Islet precursor cell (in vitro differentiated cells): ENCODE results near the gene SPDEF.

Experiments
- DNase-seq: peaks from one replicate; pipeline ENCODE4 v3.0.0-alpha.2; 2018

The SPDEF gene

GRCh38 chr6:34562350-34562749 lies 6.2 kb upstream of the SPDEF start:
- DNase-seq = no peak

- DNase-seq = no peak
Measured at GRCh38 chr6:34561227-34561530, 5.0 kb upstream of the SPDEF start.

DNA sequence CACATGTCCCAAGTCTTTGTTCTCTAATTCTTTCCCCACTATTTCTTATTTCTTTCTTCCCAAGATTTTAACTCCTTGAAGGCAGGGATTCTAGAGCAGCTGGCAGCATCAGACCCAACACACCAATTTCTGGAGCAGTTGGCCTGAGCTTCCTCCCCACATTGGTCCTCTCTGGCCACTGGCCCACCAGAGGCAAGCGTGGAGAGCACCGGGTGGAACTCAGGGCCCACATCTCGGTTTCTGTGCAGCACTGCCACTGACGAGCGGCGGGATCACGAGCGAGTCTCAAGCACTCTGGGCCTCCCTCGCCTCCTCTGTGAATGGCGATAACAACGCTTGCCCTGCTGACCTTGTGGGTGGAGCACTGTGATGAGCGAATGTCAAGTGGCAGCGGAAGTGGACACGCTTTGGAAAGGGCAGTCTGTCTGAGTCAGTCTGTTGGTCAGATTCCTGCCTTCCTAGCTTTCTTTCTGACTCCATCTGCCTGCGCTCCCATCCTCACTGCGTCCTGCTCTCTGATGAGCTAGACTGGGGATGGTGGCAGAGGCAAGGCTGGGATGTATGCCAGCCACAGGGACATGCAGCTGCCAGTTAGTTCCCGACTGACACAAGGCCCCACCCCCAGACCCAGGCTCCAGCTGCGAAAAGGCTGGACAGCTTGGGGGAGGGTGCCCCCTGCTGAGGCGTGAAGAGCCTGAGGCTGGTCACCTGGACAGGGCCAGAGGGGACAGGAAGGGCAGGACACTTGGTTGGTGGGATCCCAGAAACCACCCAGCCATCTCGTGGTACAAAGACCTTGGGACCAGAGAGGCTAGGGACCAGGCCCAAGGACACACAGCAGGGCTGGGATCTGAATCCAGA lies 4.5 kb upstream of the SPDEF start:
- DNase-seq = no peak

GRCh38 chr6:34559651-34560365 lies 3.7 kb upstream of the SPDEF start:
- DNase-seq = no peak

DNA sequence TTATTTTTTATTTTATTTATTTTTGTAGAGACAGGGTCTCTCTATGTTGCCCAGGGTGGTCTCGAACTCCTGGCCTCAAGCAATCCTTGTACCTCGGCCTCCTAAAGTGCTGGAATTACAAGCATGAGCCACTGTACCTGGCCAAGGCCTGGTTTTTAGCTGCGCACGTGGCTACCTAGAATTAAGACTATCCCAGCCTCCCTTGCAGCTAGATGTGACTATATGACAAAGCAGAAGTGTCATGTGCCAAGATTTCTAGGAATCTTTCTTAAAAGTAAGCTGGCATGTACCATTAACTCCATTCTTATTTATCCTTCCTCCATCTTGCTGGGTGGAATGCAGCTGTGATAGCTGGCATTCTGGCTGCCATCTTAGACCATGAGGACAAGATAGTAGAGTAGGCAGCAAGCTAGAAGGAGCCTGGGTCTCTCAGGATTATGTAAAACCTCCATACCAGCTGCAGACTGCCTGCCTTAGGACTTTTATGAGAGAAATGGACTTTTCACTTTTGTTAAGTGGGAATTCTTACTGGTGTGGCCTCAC lies 2.1 kb upstream of the SPDEF start:
- no peak for DNase-seq

DNA sequence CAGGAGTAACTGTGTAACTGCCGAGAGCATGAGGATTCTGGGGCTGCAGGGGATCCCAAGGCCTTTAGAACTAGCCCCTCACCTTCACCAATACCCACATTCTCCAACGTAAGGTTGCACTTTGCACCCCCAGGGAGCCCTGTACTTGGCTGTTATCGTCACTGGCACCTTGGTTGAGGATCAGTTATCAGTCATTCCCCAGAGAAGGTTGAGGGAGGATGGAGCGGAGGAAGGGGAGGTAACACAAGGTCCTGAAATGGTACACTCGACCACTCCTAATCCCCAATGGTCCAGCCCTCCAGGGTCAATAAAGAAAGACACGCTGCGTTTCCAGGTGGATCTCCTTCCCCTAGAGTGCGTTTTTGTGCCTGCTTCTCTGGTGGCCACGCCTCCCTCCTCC lies 1.1 kb upstream of the SPDEF start:
- DNase-seq = no peak

- DNase-seq = no peak
Measured at GRCh38 chr6:34556493-34556892, 364 bp upstream of the SPDEF start.

GRCh38 chr6:34555328-34555727 lies 801 bp downstream of the SPDEF start:
- no peak for DNase-seq

GRCh38 chr6:34555007-34555322 lies 1.2 kb downstream of the SPDEF start:
- DNase-seq = no peak

DNA sequence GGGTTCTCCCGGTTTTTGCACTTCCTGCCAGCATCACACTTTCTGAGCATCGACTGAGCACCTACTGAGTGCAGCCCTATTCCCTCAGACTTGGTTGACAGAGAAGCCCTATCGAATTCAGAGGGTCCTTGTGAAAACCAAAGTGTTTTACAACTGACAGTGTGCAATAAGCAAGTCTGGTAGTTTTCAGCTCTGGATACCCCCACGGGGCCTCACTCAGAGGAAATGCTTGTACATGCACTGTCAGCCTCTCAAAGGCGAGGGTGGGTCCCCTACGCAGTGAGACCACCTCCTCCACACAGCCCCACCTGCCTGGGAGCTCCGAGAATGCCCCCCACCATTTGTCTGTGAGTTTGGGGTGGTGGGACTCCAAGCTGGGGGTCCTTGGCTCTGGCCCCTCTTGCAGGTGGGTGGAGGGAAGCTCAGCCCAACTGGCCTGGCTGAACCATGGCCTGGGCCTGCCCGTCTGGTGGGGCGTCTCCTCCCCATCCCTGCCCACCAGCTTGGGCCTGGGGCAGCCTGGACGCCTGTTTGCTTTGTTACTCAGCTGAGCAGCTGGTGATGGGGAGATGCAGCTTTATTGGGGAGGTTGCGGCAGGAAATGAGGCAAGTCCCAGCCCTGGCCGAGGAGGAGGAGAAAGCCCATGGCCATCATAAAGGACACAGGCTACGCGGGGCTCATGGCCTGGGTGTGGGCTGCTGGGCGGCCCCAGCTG lies 1.7 kb downstream of the SPDEF start:
- DNase-seq = no peak

- DNase-seq = no peak
Measured at GRCh38 chr6:34553750-34554149, 2.4 kb downstream of the SPDEF start.

GRCh38 chr6:34553146-34553545 lies 3.0 kb downstream of the SPDEF start:
- DNase-seq = no peak

- DNase-seq = no peak
Measured at GRCh38 chr6:34552620-34553019, 3.5 kb downstream of the SPDEF start.

DNA sequence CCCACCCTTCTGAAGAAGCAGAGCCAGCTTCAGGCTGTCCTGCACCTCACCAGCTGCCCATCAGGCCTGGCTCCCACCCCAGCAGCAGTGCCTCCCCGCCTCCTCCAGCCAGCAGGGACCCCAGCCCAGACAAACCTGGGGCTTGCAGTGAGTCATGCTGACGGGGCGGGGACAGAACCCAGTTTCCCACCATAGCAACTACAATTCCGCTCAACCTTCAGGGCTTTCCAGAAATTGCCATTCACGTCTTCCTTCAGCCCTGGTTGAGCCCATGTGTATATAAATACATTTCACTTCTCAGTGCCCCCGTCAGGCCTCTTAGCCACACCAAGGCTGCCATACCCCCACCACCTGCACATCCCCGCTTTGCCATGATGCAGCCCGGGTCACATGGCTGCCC lies 4.4 kb downstream of the SPDEF start:
- DNase-seq = no peak

DNA sequence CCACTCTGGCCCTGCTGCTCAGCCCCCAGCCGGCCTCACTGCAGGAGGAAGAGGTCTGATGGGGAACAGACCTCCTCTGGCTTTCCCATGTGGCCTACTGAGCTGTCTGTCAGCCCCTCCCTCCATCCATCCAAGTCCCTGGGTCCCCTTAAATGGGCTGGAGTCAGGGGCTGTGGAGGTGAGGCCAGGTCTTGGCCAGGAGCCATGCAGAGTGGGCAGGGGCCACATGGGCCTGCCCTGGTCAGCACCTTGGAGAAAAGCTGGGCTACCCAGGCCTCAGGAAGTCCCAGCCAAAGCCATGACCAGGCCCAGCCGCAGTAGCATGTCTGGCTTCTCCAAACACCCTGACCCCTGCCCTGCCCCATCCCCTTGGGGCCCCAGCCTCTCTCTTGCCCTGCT lies 6.3 kb downstream of the SPDEF start:
- no peak for DNase-seq

DNA sequence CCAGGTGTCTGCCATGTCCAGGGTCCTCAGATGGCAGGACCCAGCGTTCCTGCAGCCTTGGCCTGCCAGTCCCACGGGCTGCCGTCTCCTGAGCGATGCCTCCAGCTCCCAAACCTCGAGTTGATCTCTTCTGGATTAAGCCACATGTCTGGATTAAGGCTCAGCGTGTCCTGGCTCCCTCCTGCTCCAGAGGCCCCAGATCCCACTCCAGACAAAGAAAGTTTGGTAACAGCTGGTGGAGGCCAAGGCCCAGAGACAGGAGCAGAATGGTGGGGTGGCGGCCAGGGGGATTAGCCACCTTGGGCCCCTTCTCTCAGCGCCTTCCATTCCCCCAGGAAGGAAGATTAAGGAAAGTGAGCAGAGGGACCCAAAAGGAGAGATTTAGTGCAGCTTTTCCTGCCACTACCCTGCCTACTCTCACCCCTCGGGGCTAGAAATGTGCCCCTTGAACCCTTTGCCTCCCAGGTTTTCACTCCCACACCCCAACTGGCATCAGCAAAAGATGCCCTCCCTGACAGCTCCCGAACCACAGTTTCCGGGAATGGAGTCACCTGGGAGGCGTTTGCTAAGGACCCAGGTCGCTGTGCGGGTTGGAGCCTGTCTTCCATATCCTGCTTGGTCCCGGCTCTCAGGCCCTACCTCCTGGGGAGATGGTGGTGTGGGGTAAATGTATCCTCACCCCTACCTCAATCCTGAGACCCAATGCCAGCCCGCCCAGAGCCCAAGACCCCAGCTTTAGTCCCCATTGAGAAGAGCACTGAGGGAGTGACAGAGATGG lies 6.9 kb downstream of the SPDEF start:
- no peak for DNase-seq

DNA sequence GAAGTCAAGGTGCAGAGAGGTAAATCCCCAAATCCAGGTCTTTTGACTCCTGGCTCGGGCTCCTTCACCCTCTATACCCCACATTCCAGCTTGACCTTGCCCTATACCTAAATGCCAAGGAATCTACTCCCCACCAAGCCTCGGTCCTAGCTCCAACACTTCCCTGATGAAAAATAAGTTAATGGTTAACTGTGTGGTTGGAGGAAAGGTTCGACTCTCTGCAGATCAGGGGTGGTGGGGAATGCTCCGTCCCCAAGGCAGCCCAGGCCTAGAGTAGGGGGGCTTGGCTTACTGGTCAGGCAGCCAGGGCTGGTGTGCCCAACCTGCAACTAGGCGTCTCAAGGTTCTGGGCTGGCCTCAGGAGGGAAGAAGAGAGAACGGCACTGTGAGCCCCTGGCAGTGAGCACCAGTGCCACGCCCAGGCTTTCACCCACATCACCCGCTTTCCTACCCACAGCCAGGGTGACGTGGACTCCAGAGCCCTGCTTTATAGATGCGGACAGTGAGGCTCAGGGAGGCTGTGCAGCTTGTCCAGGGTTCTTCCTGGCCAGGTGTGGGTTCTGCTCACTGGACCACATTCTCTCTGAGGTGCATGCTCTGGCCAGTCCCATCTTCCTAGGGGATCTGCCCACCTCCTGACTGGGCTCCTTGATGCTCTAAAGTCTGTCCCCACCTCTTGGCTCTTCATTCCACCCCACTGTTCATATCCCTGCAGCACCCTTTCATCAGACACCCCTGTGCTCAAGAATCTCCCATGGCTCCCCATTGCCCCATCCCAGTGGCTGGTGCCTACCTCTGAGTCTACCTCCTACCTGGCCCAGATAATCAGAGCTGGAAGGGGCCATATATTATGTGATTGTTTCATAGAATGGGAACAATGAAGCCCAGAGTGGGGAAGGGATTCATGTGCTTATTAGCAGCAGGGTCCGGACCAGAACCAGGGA lies 8.2 kb downstream of the SPDEF start:
- DNase-seq = no peak

GRCh38 chr6:34546551-34547321 lies 9.4 kb downstream of the SPDEF start:
- no peak for DNase-seq

DNA sequence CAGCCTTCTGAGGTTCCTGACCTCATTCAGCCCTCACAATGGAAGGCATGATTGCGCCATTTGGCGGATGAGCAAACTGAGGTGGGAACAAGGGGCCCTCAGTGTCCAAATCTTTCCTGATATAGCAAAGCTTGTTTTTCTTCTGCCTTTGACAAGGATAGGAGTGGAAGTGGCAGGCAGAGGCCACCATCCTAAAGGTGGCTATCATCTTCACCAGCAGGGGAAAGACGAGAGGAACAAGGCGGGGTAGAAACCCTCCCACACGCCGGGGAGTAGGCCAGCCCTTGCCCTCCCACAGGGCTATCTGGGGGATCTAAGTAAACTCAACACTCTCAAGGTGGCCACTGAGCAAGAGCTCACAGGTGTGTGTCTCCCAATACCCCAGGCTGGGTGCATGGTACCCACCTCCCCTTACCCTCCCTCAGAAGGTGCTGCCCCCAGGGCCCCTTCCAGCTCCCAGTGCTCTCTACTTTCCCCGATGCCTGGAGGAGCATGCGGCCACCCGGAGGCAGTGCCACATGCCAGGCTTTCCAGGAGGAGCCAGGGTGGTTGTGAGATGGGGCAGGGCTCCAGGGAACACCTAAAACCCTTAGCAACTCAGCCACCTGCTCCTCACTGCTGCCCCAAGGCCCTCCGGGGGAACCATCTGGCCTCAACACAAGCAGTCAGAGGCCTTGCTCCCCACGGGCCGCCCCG lies 11.2 kb downstream of the SPDEF start:
- no peak for DNase-seq

GRCh38 chr6:34544052-34544604 lies 12.0 kb downstream of the SPDEF start:
- no peak for DNase-seq
